ENCODE results near the gene PRAC2. TPM values are rescaled to one million over a fixed set of nuclear protein-coding genes. Genes with fewer than 3 reads are reported as not detected.

PRAC2 gene
- total RNA-seq, 4 donors from 2014 or later, result 4.1 TPM; not detected in 3

- in situ Hi-C loops (cut with MboI; ENCODE audit: low pct_ligation_motif_present in 1 of 4, low pct_unique_long_range_greater_than_20kb in 1 of 4, low sequenced_read_pairs in 3 of 4), result loop anchor here in 3 of 4 donors (10.0 kb wide), 2 partner anchors 50 to 60 kb away; no protein-coding TSS in a partner anchor
- Histone ChIP-seq H3K9me3 (no peaks in the 10 kb centered on the region), H3K4me3 (no peak overlapping the region), H3K27me3 (peaks cover 100% of the 10 kb centered on the region), H3K27ac (no peak overlapping the region), H3K4me1 (peaks cover 0 to 20% (median 9%) of the 10 kb centered on the region in 4 donors), H3K36me3 (no peaks in the 10 kb centered on the region)
- no peak for DNase-seq
- TF ChIP-seq POLR2A (IDR thresholded peaks at IDR 0.05) (no peak), EP300 (IDR thresholded peaks at IDR 0.05; ENCODE audit: low read depth) (no peak), POLR2AphosphoS5 (IDR thresholded peaks at IDR 0.05) (no peak)
- TF ChIP-seq, protein P1, sequence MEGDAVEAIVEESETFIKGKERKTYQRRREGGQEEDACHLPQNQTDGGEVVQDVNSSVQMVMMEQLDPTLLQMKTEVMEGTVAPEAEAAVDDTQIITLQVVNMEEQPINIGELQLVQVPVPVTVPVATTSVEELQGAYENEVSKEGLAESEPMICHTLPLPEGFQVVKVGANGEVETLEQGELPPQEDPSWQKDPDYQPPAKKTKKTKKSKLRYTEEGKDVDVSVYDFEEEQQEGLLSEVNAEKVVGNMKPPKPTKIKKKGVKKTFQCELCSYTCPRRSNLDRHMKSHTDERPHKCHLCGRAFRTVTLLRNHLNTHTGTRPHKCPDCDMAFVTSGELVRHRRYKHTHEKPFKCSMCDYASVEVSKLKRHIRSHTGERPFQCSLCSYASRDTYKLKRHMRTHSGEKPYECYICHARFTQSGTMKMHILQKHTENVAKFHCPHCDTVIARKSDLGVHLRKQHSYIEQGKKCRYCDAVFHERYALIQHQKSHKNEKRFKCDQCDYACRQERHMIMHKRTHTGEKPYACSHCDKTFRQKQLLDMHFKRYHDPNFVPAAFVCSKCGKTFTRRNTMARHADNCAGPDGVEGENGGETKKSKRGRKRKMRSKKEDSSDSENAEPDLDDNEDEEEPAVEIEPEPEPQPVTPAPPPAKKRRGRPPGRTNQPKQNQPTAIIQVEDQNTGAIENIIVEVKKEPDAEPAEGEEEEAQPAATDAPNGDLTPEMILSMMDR (IDR thresholded peaks at IDR 0.05), result no peak
- intact Hi-C loops (cut with DNase I; ENCODE audit: low total_unique reads), result no loop called here
- WGBS, 2 donors (ENCODE audit: low coverage in 1 of 2), result 21% methylated on average over 14 of the region's 14 CpGs; no CpG with 5 or more reads in 1 of the 2 donors
Observed at GRCh38 chr17:48734333-48735061, 11.5 kb downstream of the PRAC2 start.

GRCh38 chr17:48735062-48735351 lies 12.0 kb downstream of the PRAC2 start:
- Histone ChIP-seq H3K9me3 (no peaks in the 10 kb centered on the region), H3K4me1 (peaks cover 0 to 16% (median 9%) of the 10 kb centered on the region in 4 donors), H3K27me3 (peaks cover 100% of the 10 kb centered on the region), H3K4me3 (no peak overlapping the region), H3K36me3 (no peaks in the 10 kb centered on the region), H3K27ac (no peak overlapping the region)
- DNase-seq, result no peak
- in situ Hi-C loops (cut with MboI; ENCODE audit: low pct_ligation_motif_present in 1 of 4, low pct_unique_long_range_greater_than_20kb in 1 of 4, low sequenced_read_pairs in 3 of 4) (loop anchor here in 3 of 4 donors (10.0 kb wide), 2 partner anchors 50 to 60 kb away; no protein-coding TSS in a partner anchor), intact Hi-C loops (cut with DNase I; ENCODE audit: low total_unique reads) (no loop called here)
- WGBS, 2 donors (ENCODE audit: low coverage in 1 of 2), result 0 to 2% methylated on average over 4 to 7 of the region's 7 CpGs
- TF ChIP-seq POLR2A (IDR thresholded peaks at IDR 0.05), result no peak
- TF ChIP-seq, protein P1 (IDR thresholded peaks at IDR 0.05), result no peak
- TF ChIP-seq EP300 (IDR thresholded peaks at IDR 0.05; ENCODE audit: low read depth), result no peak
- no peak for TF ChIP-seq POLR2AphosphoS5 (IDR thresholded peaks at IDR 0.05)

GRCh38 chr17:48737330-48738043 lies 14.5 kb downstream of the PRAC2 start:
- peaks cover 0 to 16% (median 9%) of the 10 kb centered on the region in 4 donors for H3K4me1 ChIP-seq
- intact Hi-C loops (cut with DNase I; ENCODE audit: low total_unique reads) (no loop called here), in situ Hi-C loops (cut with MboI; ENCODE audit: low pct_ligation_motif_present in 1 of 4, low pct_unique_long_range_greater_than_20kb in 1 of 4, low sequenced_read_pairs in 3 of 4) (loop anchor here in 3 of 4 donors (10.0 kb wide), 2 partner anchors 47 to 57 kb away; no protein-coding TSS in a partner anchor)
- TF ChIP-seq POLR2AphosphoS5 (IDR thresholded peaks at IDR 0.05) (no peak), EP300 (IDR thresholded peaks at IDR 0.05; ENCODE audit: low read depth) (no peak), POLR2A (IDR thresholded peaks at IDR 0.05) (no peak)
- TF ChIP-seq, protein P1 (IDR thresholded peaks at IDR 0.05), result no peak
- no peak for DNase-seq
- H3K27me3 ChIP-seq, result peaks cover 100% of the 10 kb centered on the region
- H3K27ac ChIP-seq, result no peak overlapping the region
- H3K36me3 ChIP-seq, result no peaks in the 10 kb centered on the region
- no peak overlapping the region for H3K4me3 ChIP-seq
- H3K9me3 ChIP-seq, result no peaks in the 10 kb centered on the region
- 76% methylated on average over 3 to 4 of the region's 4 CpGs for WGBS, 2 donors (ENCODE audit: low coverage in 1 of 2)

- no peaks in the 10 kb centered on the region for H3K9me3 ChIP-seq
- intact Hi-C loops (cut with DNase I; ENCODE audit: low total_unique reads), result no loop called here
- H3K36me3 ChIP-seq, result no peaks in the 10 kb centered on the region
- no peak overlapping the region for H3K4me3 ChIP-seq
- peaks cover 100% of the 10 kb centered on the region for H3K27me3 ChIP-seq
- WGBS, 2 donors (ENCODE audit: low coverage in 1 of 2), result 8 to 10% methylated on average over 8 to 11 of the region's 11 CpGs
- in situ Hi-C loops (cut with MboI; ENCODE audit: low pct_ligation_motif_present in 1 of 4, low pct_unique_long_range_greater_than_20kb in 1 of 4, low sequenced_read_pairs in 3 of 4), result loop anchor here in 3 of 4 donors (10.0 kb wide), 2 partner anchors 46 to 56 kb away; no protein-coding TSS in a partner anchor
- no peak overlapping the region for H3K27ac ChIP-seq
- TF ChIP-seq POLR2AphosphoS5 (IDR thresholded peaks at IDR 0.05) (no peak), EP300 (IDR thresholded peaks at IDR 0.05; ENCODE audit: low read depth) (no peak), POLR2A (IDR thresholded peaks at IDR 0.05) (no peak)
- TF ChIP-seq, protein P1 (IDR thresholded peaks at IDR 0.05), result no peak
- H3K4me1 ChIP-seq, result peaks cover 0 to 11% (median 3%) of the 10 kb centered on the region in 4 donors
- DNase-seq, result no peak
Observed at GRCh38 chr17:48738424-48738802, 15.4 kb downstream of the PRAC2 start.

Data from transverse colon (tissue), 4 donors.